GM21367 (cell line): ENCODE results near the gene NAXE.
"Not testable (repeated sequence)": the region's sequence is repeated elsewhere in the genome, so short reads cannot be mapped to it uniquely, and the experiment has no call there.

Experiments used
- ATAC-seq: cut with Tn5 transposase; IDR thresholded peaks from one replicate; pipeline ENCODE4 v1.9.1; 2021; ENCODE audit not compliant: unreplicated experiment

Gene NAXE

GRCh38 chr1:156622581-156623297, 31.2 kb downstream of the NAXE start:
- no peak for ATAC-seq

DNA sequence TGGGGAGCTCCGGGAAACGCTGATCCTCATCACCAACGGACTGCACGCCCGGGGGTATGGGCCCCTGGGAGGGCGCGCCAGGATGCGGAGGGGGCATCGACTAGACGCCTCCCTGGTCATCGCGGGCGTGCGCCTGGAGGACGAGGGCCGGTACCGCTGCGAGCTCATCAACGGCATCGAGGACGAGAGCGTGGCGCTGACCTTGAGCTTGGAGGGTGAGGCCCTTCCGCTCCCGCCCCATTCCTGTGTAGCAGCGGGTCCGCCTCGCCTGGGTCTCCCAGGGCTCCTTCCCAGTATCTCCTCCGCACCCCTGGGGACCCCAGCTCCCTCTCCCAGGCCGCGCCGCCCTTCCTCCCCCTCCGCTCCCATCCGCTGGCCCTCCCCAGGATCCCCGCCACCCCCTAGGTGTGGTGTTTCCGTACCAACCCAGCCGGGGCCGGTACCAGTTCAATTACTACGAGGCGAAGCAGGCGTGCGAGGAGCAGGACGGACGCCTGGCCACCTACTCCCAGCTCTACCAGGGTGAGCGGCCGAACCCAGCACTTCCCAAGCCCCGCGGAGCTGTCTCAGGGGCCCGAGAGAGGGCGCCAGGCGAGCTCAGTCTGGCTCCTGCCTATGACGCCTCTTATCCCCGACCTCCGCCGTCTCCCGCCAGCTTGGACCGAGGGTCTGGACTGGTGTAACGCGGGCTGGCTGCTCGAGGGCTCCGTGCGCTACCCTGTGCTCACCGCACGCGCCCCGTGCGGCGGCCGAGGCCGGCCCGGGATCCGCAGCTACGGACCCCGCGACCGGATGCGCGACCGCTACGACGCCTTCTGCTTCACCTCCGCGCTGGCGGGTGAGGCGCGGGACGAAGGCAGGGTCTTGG, 32.6 kb downstream of the NAXE start:
- no peak for ATAC-seq

- ATAC-seq: no peak
Measured at GRCh38 chr1:156624814-156625435, 33.3 kb downstream of the NAXE start.

GRCh38 chr1:156625436-156626078, 34.0 kb downstream of the NAXE start:
- ATAC-seq: no peak

GRCh38 chr1:156626079-156626438, 34.5 kb downstream of the NAXE start:
- no peak for ATAC-seq

DNA sequence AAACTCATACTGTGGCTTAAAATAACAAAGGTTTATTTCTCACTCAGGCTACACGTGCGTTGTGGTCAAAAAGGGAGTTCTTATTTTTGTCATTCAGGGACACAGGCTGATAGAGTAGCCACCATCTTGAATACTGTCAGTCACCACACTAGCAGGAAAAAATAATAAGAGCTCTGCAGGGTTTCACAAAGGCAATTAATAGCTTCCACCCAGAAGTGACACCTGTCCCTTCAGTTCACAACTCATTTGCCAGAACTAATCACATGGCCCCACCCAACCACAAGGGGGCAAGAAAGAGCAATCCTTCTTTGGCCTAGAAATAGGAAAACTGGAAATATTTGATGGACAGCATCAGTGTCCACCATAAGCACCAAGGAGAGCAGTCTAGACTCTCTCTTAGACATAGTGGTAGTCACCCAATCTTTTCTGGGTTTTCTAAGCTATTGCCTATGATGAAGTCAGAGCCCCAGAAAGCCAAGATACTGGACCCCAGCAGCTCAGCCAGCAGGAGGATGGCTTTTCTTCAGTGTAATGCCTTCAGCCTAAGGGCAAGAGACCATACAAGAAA, 35.8 kb downstream of the NAXE start:
- ATAC-seq: no peak

- no peak for ATAC-seq
Measured at GRCh38 chr1:156629823-156630449, 38.4 kb downstream of the NAXE start.

DNA sequence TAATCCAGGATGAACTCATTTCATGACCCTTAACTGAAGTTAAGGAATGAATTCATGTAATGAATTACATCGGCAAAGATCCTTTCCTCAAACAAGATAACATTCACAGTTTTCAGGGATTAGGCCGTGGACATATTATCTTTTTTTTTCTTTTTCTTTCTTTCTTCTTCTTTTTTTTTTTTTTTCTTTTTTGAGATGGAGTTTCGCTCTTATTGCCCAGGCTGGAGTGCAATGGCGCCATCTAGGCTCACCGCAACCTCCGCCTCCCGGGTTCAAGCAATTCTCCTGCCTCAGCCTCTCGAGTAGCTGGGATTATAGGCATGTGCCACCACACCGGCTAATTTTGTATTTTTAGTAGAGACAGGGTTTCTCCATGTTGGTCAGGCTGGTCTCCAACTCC, 39.6 kb downstream of the NAXE start:
- not testable (repeated sequence) for ATAC-seq

- no peak for ATAC-seq
Measured at GRCh38 chr1:156632355-156632754, 40.8 kb downstream of the NAXE start.

- ATAC-seq: no peak
Measured at GRCh38 chr1:156638189-156638985, 46.8 kb downstream of the NAXE start.

GRCh38 chr1:156639601-156640101, 48.1 kb downstream of the NAXE start:
- no peak for ATAC-seq

GRCh38 chr1:156640842-156641706, 49.5 kb downstream of the NAXE start:
- no peak for ATAC-seq

DNA sequence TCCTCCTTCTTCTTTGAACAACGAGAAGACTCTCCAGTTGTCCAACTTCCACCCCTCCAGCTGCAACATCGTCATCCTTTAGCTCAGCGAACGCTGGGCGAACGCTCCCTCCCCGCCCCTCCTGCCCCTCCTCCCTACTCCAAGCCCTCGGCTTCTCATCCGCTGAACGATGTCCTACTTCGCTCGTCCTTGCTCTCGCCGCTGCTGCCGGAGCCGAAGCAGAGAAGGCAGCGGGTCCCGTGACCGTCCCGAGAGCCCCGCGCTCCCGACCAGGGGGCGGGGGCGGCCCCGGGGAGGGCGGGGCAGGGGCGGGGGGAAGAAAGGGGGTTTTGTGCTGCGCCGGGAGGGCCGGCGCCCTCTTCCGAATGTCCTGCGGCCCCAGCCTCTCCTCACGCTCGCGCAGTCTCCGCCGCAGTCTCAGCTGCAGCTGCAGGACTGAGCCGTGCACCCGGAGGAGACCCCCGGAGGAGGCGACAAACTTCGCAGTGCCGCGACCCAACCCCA, 50.2 kb downstream of the NAXE start, which contains the start of gene BCAN:
Gene BCAN, plus strand, starts transcription at position 357 of the 504 bp plus-strand sequence. CDS start 3,938 bp downstream, outside the sequence.
- ATAC-seq: no peak

GRCh38 chr1:156642265-156643048, 50.9 kb downstream of the NAXE start:
- ATAC-seq: no peak

GRCh38 chr1:156643049-156643777, 51.6 kb downstream of the NAXE start:
- ATAC-seq: no peak

DNA sequence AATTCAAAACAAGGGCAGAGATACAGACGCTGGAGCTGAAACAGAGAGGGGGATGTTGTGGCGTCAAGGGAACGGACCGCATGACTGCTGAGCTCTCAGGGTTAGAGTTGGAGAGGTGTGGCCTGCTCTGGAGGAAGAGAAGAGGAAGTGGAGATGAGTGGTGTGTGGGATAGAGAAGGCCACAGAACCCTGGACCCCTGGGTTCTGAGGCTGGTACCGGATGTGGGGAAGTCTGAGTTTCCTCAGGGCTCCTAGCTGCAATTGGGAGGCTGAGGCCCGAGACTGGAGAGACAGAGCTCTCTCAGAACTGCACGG, 52.2 kb downstream of the NAXE start:
- ATAC-seq: no peak
